Measurements from ENCODE around the gene NPPB. TPM values are rescaled to one million over a fixed set of nuclear protein-coding genes. Genes with fewer than 3 reads are reported as not detected.

NPPB gene
- total and polyA plus RNA-seq, 8 donors, result 1.0 to 12.8 (median 2.7) TPM; not detected in 4

GRCh38 chr1:11826946-11827345 lies 31.8 kb downstream of the NPPB start:
- TF ChIP-seq POLR2A (IDR thresholded peaks at IDR 0.05), result no peak
- intact Hi-C loops (cut with DNase I; ENCODE audit: low total_unique reads), result no loop called here
- H3K27ac ChIP-seq, result no peak overlapping the region
- no peaks in the 10 kb centered on the region for H3K9me3 ChIP-seq
- no peaks in the 10 kb centered on the region for H3K27me3 ChIP-seq
- DNase-seq, result no peak
- no peaks in the 10 kb centered on the region for H3K4me1 ChIP-seq
- H3K36me3 ChIP-seq, result peaks cover 59 to 100% (median 100%) of the 10 kb centered on the region in 4 donors
- WGBS, 5 donors, result 94 to 95% (median 94%) methylated on average over 9 of the region's 9 CpGs
- H3K4me3 ChIP-seq, result no peak overlapping the region

- Histone ChIP-seq H3K4me3 (no peak overlapping the region), H3K4me1 (no peaks in the 10 kb centered on the region), H3K27ac (no peak overlapping the region), H3K36me3 (peaks cover 55 to 100% (median 100%) of the 10 kb centered on the region in 4 donors), H3K27me3 (no peaks in the 10 kb centered on the region), H3K9me3 (no peaks in the 10 kb centered on the region)
- intact Hi-C loops (cut with DNase I; ENCODE audit: low total_unique reads), result no loop called here
- DNase-seq, result no peak
- TF ChIP-seq POLR2AphosphoS5 (IDR thresholded peaks at IDR 0.05) (no peak), CTCF (IDR thresholded peaks at IDR 0.05) (no peak), EP300 (IDR thresholded peaks at IDR 0.05) (no peak), POLR2A (IDR thresholded peaks at IDR 0.05) (no peak)
- WGBS, 5 donors, result 93% methylated on average over 7 of the region's 7 CpGs
These were observed 33.6 kb downstream of the NPPB start for GRCh38 chr1:11825131-11825530.

- H3K4me1 ChIP-seq, result no peaks in the 10 kb centered on the region
- H3K36me3 ChIP-seq, result peaks cover 48 to 100% (median 100%) of the 10 kb centered on the region in 4 donors
- intact Hi-C loops (cut with DNase I; ENCODE audit: low total_unique reads), result no loop called here
- H3K9me3 ChIP-seq, result no peaks in the 10 kb centered on the region
- no peak for DNase-seq
- H3K27ac ChIP-seq, result no peak overlapping the region
- H3K4me3 ChIP-seq, result no peak overlapping the region
- WGBS, 5 donors, result 53 to 82% (median 65%) methylated on average over 15 to 17 of the region's 17 CpGs
- no peak for TF ChIP-seq EP300 (IDR thresholded peaks at IDR 0.05)
- no peak for TF ChIP-seq POLR2A (IDR thresholded peaks at IDR 0.05)
- TF ChIP-seq POLR2AphosphoS5 (IDR thresholded peaks at IDR 0.05), result no peak
- TF ChIP-seq CTCF (IDR thresholded peaks at IDR 0.05), result no peak
- no peaks in the 10 kb centered on the region for H3K27me3 ChIP-seq
These were observed 35.2 kb downstream of the NPPB start for GRCh38 chr1:11823366-11824137.

- Histone ChIP-seq H3K27ac (no peak overlapping the region), H3K4me3 (no peak overlapping the region), H3K4me1 (no peaks in the 10 kb centered on the region), H3K27me3 (no peaks in the 10 kb centered on the region), H3K9me3 (no peaks in the 10 kb centered on the region), H3K36me3 (peaks cover 45 to 100% (median 100%) of the 10 kb centered on the region in 4 donors)
- intact Hi-C loops (cut with DNase I; ENCODE audit: low total_unique reads), result no loop called here
- WGBS, 5 donors, result 88 to 97% (median 95%) methylated on average over 3 of the region's 3 CpGs
- no peak for TF ChIP-seq POLR2AphosphoS5 (IDR thresholded peaks at IDR 0.05)
- no peak for TF ChIP-seq EP300 (IDR thresholded peaks at IDR 0.05)
- no peak for TF ChIP-seq POLR2A (IDR thresholded peaks at IDR 0.05)
- no peak for TF ChIP-seq CTCF (IDR thresholded peaks at IDR 0.05)
- no peak for DNase-seq
These were observed 36.7 kb downstream of the NPPB start for GRCh38 chr1:11822091-11822490.

- H3K4me1 ChIP-seq, result no peaks in the 10 kb centered on the region
- intact Hi-C loops (cut with DNase I; ENCODE audit: low total_unique reads), result no loop called here
- H3K27me3 ChIP-seq, result no peaks in the 10 kb centered on the region
- 84 to 92% (median 88%) methylated on average over 12 of the region's 12 CpGs for WGBS, 5 donors
- no peak overlapping the region for H3K27ac ChIP-seq
- H3K36me3 ChIP-seq, result peaks cover 45 to 93% (median 87%) of the 10 kb centered on the region in 4 donors
- no peaks in the 10 kb centered on the region for H3K9me3 ChIP-seq
- H3K4me3 ChIP-seq, result no peak overlapping the region
- TF ChIP-seq CTCF (IDR thresholded peaks at IDR 0.05), result no peak
- TF ChIP-seq POLR2A (IDR thresholded peaks at IDR 0.05), result no peak
- TF ChIP-seq POLR2AphosphoS5 (IDR thresholded peaks at IDR 0.05), result no peak
- TF ChIP-seq EP300 (IDR thresholded peaks at IDR 0.05), result no peak
- no peak for DNase-seq
These were observed 41.6 kb downstream of the NPPB start for GRCh38 chr1:11817192-11817591.

Measured in stomach (tissue), 9 donors.